Embryonic facial prominence (tissue), 1 donor: ENCODE data around the gene OR2W1.

Source experiments
- DNase-seq: peaks from one replicate; pipeline ENCODE4 v3.0.0-alpha.2; 2016; ENCODE audit errors: extremely low spot score

OR2W1 gene

GRCh38 chr6:29045075-29045474, at the start of gene OR2W1:
Gene OR2W1, minus strand, starts transcription at chr6:29045175. Its CDS starts 0 bp downstream, at chr6:29045175.
- no peak for DNase-seq

GRCh38 chr6:29092957-29093356, 48.0 kb upstream of the OR2W1 start:
- no peak for DNase-seq

GRCh38 chr6:29087213-29087612, 42.2 kb upstream of the OR2W1 start, which contains the start of gene OR2B3:
Gene OR2B3, minus strand, starts transcription at chr6:29087313. Its CDS starts 65 bp downstream, at chr6:29087248.
- no peak for DNase-seq

- DNase-seq = no peak
Measured at GRCh38 chr6:29082457-29082856, 37.5 kb upstream of the OR2W1 start.

GRCh38 chr6:29081312-29081711, 36.3 kb upstream of the OR2W1 start:
- no peak for DNase-seq

- no peak for DNase-seq
Measured at GRCh38 chr6:29079203-29079602, 34.2 kb upstream of the OR2W1 start.

GRCh38 chr6:29071831-29072723, 27.1 kb upstream of the OR2W1 start:
- DNase-seq = no peak

GRCh38 chr6:29051680-29052079, 6.7 kb upstream of the OR2W1 start:
- DNase-seq = no peak

- DNase-seq = no peak
Measured at GRCh38 chr6:29035951-29036350, 9.0 kb downstream of the OR2W1 start.

- DNase-seq = no peak
Measured at GRCh38 chr6:29028821-29029220, 16.2 kb downstream of the OR2W1 start.

- DNase-seq = no peak
Measured at GRCh38 chr6:29025927-29026585, 18.9 kb downstream of the OR2W1 start.

- DNase-seq = no peak
Measured at GRCh38 chr6:29021434-29021833, 23.5 kb downstream of the OR2W1 start.

- DNase-seq = no peak
Measured at GRCh38 chr6:29019629-29020028, 25.3 kb downstream of the OR2W1 start.

GRCh38 chr6:29017428-29017802, 27.6 kb downstream of the OR2W1 start:
- DNase-seq = no peak

- DNase-seq = peak; percentile 25
Measured at GRCh38 chr6:29016559-29017427, 28.2 kb downstream of the OR2W1 start.

GRCh38 chr6:29014729-29015608, 30.0 kb downstream of the OR2W1 start:
- DNase-seq = no peak

GRCh38 chr6:29011276-29011734, 33.7 kb downstream of the OR2W1 start:
- peak; percentile 39 for DNase-seq

- no peak for DNase-seq
Measured at GRCh38 chr6:29009358-29009757, 35.6 kb downstream of the OR2W1 start.

- DNase-seq = no peak
Measured at GRCh38 chr6:29008089-29008488, 36.9 kb downstream of the OR2W1 start.

GRCh38 chr6:29005183-29005885, 39.6 kb downstream of the OR2W1 start, which contains the start of gene ZNF311:
Gene ZNF311, minus strand, starts transcription at chr6:29005315. Its CDS starts 1,361 bp downstream, at chr6:29003954.
- DNase-seq = peak; percentile 63
